ENCODE measurements around the gene PLEKHG4B.

- no peak for TF ChIP-seq EP300 (IDR thresholded peaks at IDR 0.05; ENCODE audit: borderline replicate concordance)
- TF ChIP-seq RAD21 (IDR thresholded peaks at IDR 0.05; ENCODE audit: low read depth) = no peak
- no peak for TF ChIP-seq FOXM1 (IDR thresholded peaks at IDR 0.05; ENCODE audit: borderline replicate concordance, low read depth)
- no peak for TF ChIP-seq TAF1 (IDR thresholded peaks at IDR 0.05; ENCODE audit: low read depth)
- TF ChIP-seq MAX (IDR thresholded peaks at IDR 0.05) = no peak
- no peak for TF ChIP-seq YY1 (IDR thresholded peaks at IDR 0.05; ENCODE audit: low read depth)
These were observed 112.0 kb downstream of the PLEKHG4B start for GRCh38 chr5:204001-204400.

All from Ishikawa (cell line).